ENCODE data around the gene MFAP5. TPM values are rescaled to one million over a fixed set of nuclear protein-coding genes. Genes with fewer than 3 reads are reported as not detected.

Gene MFAP5
- total RNA-seq, 1 donor, result 57.9 TPM

DNA sequence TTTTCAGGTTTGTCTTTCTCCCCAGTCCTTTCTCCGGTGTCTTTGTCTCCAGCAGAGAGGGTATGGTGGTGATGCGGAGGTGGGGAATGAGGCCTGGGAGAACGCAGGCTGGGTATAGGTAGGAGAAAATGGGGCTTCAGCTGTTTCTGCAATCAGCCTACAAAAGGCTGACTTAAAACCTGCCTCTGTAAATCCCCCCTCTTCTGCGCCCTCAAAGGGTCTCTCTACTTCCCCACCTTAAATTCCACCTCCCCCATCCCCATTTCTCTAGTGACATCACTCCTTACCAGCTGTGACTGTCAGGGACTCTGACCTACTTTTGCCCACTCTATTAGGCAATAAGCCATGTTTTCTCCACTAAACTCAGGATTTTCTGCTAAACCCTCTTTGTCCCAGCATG lies 27.1 kb upstream of the MFAP5 start:
- DNase-seq (ENCODE audit: insufficient read length, low spot score, missing footprints), result no peak
- Histone ChIP-seq H3K27me3 (ENCODE audit: insufficient read depth, low read length) (no peaks in the 10 kb centered on the region), H3K36me3 (ENCODE audit: insufficient read depth, low read length) (no peaks in the 10 kb centered on the region), H4K20me1 (ENCODE audit: insufficient read depth, low read length) (no peaks in the 10 kb centered on the region), H3K4me3 (ENCODE audit: insufficient read depth, low read length) (no peak overlapping the region), H3K4me2 (ENCODE audit: insufficient read depth, low read length) (no peak overlapping the region), H3K4me1 (ENCODE audit: insufficient read depth, low read length) (peaks cover 13% of the 10 kb centered on the region), H3K79me2 (ENCODE audit: insufficient read depth, low read length) (no peaks in the 10 kb centered on the region), H3K27ac (ENCODE audit: low read depth, low read length) (no peak overlapping the region), H2AFZ (ENCODE audit: low read length) (no peak overlapping the region), H3K9me3 (ENCODE audit: low read depth, low read length) (no peaks in the 10 kb centered on the region)
- TF ChIP-seq, protein P1, sequence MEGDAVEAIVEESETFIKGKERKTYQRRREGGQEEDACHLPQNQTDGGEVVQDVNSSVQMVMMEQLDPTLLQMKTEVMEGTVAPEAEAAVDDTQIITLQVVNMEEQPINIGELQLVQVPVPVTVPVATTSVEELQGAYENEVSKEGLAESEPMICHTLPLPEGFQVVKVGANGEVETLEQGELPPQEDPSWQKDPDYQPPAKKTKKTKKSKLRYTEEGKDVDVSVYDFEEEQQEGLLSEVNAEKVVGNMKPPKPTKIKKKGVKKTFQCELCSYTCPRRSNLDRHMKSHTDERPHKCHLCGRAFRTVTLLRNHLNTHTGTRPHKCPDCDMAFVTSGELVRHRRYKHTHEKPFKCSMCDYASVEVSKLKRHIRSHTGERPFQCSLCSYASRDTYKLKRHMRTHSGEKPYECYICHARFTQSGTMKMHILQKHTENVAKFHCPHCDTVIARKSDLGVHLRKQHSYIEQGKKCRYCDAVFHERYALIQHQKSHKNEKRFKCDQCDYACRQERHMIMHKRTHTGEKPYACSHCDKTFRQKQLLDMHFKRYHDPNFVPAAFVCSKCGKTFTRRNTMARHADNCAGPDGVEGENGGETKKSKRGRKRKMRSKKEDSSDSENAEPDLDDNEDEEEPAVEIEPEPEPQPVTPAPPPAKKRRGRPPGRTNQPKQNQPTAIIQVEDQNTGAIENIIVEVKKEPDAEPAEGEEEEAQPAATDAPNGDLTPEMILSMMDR (IDR thresholded peaks at IDR 0.05; ENCODE audit: extremely low read depth, low read depth, low read length), result no peak

DNA sequence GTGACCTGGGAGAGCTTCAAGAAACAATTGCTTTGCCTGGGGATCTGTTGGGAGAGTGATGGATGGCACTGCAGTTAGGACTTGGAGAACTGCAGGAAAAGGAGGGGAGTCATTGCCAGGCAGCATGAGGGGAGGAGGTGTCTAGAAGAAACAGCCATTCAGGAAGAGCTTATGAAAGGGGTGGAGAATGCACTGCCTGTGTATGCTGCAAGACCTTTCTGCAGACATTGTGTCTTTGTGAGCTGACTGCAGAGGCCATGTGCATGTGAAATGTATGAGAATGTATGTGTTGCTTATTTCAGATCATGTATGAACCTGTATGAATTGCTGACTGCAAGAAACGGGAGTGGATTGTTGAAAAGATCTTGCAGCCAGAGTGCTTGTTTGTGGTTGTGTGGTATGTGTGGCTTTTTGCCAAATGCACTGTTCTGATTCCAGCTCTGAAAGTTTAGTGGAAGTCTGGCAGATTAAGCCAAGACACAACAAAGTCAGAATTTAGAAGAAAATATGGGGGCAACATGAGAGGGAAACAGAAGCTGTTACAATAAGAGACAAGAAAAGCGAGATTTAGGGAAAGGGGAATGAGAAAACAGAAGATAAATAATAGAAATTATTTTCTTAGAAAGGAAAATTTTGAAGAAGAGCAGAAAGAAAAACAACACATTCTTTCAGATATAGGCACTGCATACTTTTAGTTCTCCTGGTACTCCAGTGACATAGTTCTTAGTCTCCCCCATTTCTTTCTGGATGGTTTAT lies 25.4 kb upstream of the MFAP5 start:
- Histone ChIP-seq H3K27ac (ENCODE audit: low read depth, low read length) (peak overlapping the region; percentile 8), H3K36me3 (ENCODE audit: insufficient read depth, low read length) (no peaks in the 10 kb centered on the region), H2AFZ (ENCODE audit: low read length) (peak overlapping the region; percentile 8), H4K20me1 (ENCODE audit: insufficient read depth, low read length) (no peaks in the 10 kb centered on the region), H3K79me2 (ENCODE audit: insufficient read depth, low read length) (no peaks in the 10 kb centered on the region), H3K27me3 (ENCODE audit: insufficient read depth, low read length) (no peaks in the 10 kb centered on the region), H3K9me3 (ENCODE audit: low read depth, low read length) (no peaks in the 10 kb centered on the region), H3K4me1 (ENCODE audit: insufficient read depth, low read length) (peaks cover 13% of the 10 kb centered on the region), H3K4me2 (ENCODE audit: insufficient read depth, low read length) (peak overlapping the region; percentile 76), H3K4me3 (ENCODE audit: insufficient read depth, low read length) (peak overlapping the region; percentile 12)
- TF ChIP-seq, protein P1 (IDR thresholded peaks at IDR 0.05; ENCODE audit: extremely low read depth, low read depth, low read length), result no peak
- peak; percentile 87 for DNase-seq (ENCODE audit: insufficient read length, low spot score, missing footprints)

DNA sequence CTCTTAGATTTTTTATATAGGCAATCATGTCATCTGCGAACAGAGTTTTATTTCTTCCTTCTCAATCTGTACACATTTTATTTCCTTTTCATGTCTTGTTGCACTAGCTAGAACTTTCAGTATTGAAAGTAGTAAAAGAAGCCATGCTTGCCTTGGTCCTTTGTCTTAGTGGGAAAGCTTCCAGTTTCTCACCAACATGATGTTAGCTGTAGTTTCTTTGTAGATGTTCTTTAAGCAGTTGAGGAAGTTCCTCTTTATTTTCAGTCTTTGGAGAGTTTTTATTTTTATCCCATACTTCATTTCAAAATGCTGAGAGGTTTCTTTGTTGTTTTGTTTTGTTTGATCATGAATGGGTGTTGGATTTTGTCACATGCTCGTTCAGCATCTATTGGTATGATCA lies 22.4 kb upstream of the MFAP5 start:
- TF ChIP-seq, protein P1 (IDR thresholded peaks at IDR 0.05; ENCODE audit: extremely low read depth, low read depth, low read length), result no peak
- no peak overlapping the region for H3K4me2 ChIP-seq (ENCODE audit: insufficient read depth, low read length)
- no peak overlapping the region for H2AFZ ChIP-seq (ENCODE audit: low read length)

DNA sequence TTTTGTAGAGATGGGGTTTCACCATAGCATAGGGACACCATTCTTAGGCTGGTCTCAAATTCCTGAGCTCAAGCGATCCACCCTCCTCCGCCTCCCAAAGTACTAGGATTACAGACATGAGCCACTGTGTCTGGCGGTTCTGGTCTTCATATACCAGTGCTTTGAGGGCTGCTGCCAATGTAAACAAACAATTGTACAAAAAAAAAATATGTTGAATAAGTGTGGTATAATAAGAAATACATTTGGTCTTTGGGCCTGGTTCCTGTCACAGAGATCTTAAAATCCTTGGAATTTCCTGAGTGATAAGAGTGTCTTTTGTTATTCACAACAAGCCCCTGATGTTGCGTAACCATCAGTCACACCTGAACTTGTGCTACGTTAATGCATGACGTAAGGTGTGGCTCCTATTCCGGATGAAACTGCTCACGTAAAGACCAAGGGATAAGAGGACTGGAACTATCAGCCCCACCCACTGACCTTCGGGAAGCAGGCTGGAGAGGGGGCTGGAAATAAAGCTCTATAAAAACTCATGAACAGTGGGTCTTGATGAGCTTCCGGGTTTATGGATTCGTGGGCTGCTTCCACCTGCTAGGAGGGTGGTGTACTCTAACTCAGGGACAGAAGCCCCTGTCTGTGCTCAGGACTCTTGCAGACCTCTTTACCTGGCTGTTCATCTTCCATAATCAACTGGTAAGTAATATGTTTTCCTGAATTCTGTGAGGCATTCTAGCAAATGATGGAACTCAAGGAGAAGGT lies 18.7 kb upstream of the MFAP5 start:
- H2AFZ ChIP-seq (ENCODE audit: low read length), result peak overlapping the region; percentile 19
- H3K9me3 ChIP-seq (ENCODE audit: low read depth, low read length), result no peaks in the 10 kb centered on the region
- no peak for DNase-seq (ENCODE audit: insufficient read length, low spot score, missing footprints)
- H3K79me2 ChIP-seq (ENCODE audit: insufficient read depth, low read length), result no peaks in the 10 kb centered on the region
- H3K4me3 ChIP-seq (ENCODE audit: insufficient read depth, low read length), result no peak overlapping the region
- TF ChIP-seq, protein P1 (IDR thresholded peaks at IDR 0.05; ENCODE audit: extremely low read depth, low read depth, low read length), result no peak
- no peaks in the 10 kb centered on the region for H3K27me3 ChIP-seq (ENCODE audit: insufficient read depth, low read length)
- no peak overlapping the region for H3K27ac ChIP-seq (ENCODE audit: low read depth, low read length)
- H3K4me2 ChIP-seq (ENCODE audit: insufficient read depth, low read length), result peak overlapping the region; percentile 34
- no peaks in the 10 kb centered on the region for H3K36me3 ChIP-seq (ENCODE audit: insufficient read depth, low read length)
- peaks cover 13% of the 10 kb centered on the region for H3K4me1 ChIP-seq (ENCODE audit: insufficient read depth, low read length)
- H4K20me1 ChIP-seq (ENCODE audit: insufficient read depth, low read length), result no peaks in the 10 kb centered on the region

More for the DNA sequence above, 22.4 kb upstream of the MFAP5 start:
- no peak overlapping the region for H3K27ac ChIP-seq (ENCODE audit: low read depth, low read length)
- H3K27me3 ChIP-seq (ENCODE audit: insufficient read depth, low read length), result no peaks in the 10 kb centered on the region
- H3K79me2 ChIP-seq (ENCODE audit: insufficient read depth, low read length), result no peaks in the 10 kb centered on the region
- no peak for DNase-seq (ENCODE audit: insufficient read length, low spot score, missing footprints)
- H3K4me3 ChIP-seq (ENCODE audit: insufficient read depth, low read length), result no peak overlapping the region
- no peaks in the 10 kb centered on the region for H4K20me1 ChIP-seq (ENCODE audit: insufficient read depth, low read length)
- H3K4me1 ChIP-seq (ENCODE audit: insufficient read depth, low read length), result peaks cover 26% of the 10 kb centered on the region
- H3K9me3 ChIP-seq (ENCODE audit: low read depth, low read length), result no peaks in the 10 kb centered on the region
- no peaks in the 10 kb centered on the region for H3K36me3 ChIP-seq (ENCODE audit: insufficient read depth, low read length)
